Measurements from ENCODE around the gene PCDHB13.
"Not testable (repeated sequence)": the region's sequence is repeated elsewhere in the genome, so short reads cannot be mapped to it uniquely, and the experiment has no call there.

DNA sequence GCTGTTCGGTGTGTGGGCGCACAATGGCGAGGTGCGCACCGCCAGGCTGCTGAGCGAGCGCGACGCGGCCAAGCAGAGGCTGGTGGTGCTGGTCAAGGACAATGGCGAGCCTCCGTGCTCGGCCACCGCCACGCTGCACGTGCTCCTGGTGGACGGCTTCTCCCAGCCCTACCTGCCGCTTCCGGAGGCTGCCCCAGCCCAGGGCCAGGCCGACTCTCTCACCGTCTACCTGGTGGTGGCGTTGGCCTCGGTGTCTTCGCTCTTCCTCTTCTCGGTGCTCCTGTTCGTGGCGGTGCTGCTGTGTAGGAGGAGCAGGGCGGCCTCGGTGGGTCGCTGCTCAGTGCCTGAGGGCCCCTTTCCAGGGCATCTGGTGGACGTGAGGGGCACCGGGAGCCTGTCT lies 33.8 kb upstream of the PCDHB13 start:
- TF ChIP-seq ZNF670 (CRISPR knock-in tag; IDR thresholded peaks at IDR 0.05; ENCODE audit: borderline replicate concordance); ZNF121 (CRISPR knock-in tag; IDR thresholded peaks at IDR 0.05); POLR2A (IDR thresholded peaks at IDR 0.05; ENCODE audit: insufficient read depth in 1 of 2, low read depth in 2 of 2, low read length in 2 of 2); CBX1 (IDR thresholded peaks at IDR 0.05; ENCODE audit: low read depth): not testable (repeated sequence)
- TF ChIP-seq, protein P1, sequence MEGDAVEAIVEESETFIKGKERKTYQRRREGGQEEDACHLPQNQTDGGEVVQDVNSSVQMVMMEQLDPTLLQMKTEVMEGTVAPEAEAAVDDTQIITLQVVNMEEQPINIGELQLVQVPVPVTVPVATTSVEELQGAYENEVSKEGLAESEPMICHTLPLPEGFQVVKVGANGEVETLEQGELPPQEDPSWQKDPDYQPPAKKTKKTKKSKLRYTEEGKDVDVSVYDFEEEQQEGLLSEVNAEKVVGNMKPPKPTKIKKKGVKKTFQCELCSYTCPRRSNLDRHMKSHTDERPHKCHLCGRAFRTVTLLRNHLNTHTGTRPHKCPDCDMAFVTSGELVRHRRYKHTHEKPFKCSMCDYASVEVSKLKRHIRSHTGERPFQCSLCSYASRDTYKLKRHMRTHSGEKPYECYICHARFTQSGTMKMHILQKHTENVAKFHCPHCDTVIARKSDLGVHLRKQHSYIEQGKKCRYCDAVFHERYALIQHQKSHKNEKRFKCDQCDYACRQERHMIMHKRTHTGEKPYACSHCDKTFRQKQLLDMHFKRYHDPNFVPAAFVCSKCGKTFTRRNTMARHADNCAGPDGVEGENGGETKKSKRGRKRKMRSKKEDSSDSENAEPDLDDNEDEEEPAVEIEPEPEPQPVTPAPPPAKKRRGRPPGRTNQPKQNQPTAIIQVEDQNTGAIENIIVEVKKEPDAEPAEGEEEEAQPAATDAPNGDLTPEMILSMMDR (CRISPR knock-in tag; IDR thresholded peaks at IDR 0.05), result not testable (repeated sequence)
- TF ChIP-seq, protein P2, sequence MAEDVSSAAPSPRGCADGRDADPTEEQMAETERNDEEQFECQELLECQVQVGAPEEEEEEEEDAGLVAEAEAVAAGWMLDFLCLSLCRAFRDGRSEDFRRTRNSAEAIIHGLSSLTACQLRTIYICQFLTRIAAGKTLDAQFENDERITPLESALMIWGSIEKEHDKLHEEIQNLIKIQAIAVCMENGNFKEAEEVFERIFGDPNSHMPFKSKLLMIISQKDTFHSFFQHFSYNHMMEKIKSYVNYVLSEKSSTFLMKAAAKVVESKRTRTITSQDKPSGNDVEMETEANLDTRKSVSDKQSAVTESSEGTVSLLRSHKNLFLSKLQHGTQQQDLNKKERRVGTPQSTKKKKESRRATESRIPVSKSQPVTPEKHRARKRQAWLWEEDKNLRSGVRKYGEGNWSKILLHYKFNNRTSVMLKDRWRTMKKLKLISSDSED (CRISPR knock-in tag; IDR thresholded peaks at IDR 0.05), result not testable (repeated sequence)
- TF ChIP-seq, protein P3, sequence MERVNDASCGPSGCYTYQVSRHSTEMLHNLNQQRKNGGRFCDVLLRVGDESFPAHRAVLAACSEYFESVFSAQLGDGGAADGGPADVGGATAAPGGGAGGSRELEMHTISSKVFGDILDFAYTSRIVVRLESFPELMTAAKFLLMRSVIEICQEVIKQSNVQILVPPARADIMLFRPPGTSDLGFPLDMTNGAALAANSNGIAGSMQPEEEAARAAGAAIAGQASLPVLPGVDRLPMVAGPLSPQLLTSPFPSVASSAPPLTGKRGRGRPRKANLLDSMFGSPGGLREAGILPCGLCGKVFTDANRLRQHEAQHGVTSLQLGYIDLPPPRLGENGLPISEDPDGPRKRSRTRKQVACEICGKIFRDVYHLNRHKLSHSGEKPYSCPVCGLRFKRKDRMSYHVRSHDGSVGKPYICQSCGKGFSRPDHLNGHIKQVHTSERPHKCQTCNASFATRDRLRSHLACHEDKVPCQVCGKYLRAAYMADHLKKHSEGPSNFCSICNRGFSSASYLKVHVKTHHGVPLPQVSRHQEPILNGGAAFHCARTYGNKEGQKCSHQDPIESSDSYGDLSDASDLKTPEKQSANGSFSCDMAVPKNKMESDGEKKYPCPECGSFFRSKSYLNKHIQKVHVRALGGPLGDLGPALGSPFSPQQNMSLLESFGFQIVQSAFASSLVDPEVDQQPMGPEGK (CRISPR knock-in tag; IDR thresholded peaks at IDR 0.05), result not testable (repeated sequence)

All from HepG2 (cell line).